Skin of body (tissue), 2 donors: ENCODE measurements around the gene RPS6KA2. TPM values are rescaled to one million over a fixed set of nuclear protein-coding genes. Genes with fewer than 3 reads are reported as not detected.
"Not testable (repeated sequence)": the region's sequence is repeated elsewhere in the genome, so short reads cannot be mapped to it uniquely, and the experiment has no call there.

Source experiments
- DNase-seq: peaks from one replicate; lab custom pipeline; 2025; lab: John Stamatoyannopoulos, UW
- total RNA-seq: library from RNA; depleted of rRNA; stranded (reverse); fragments of >200 nt; gene quantifications from one replicate; pipeline ENCODE4 v1.2.3, GENCODE V29; 2014

The RPS6KA2 gene
- total RNA-seq, 1 donor from 2014 or later = 11.7 TPM

GRCh38 chr6:166411271-166411670 is 215.8 kb downstream of the RPS6KA2 start:
- no peak for DNase-seq

GRCh38 chr6:166410426-166410935 is 216.6 kb downstream of the RPS6KA2 start:
- DNase-seq = no peak

- no peak for DNase-seq
Observed at GRCh38 chr6:166408936-166409755, 217.9 kb downstream of the RPS6KA2 start.

DNA sequence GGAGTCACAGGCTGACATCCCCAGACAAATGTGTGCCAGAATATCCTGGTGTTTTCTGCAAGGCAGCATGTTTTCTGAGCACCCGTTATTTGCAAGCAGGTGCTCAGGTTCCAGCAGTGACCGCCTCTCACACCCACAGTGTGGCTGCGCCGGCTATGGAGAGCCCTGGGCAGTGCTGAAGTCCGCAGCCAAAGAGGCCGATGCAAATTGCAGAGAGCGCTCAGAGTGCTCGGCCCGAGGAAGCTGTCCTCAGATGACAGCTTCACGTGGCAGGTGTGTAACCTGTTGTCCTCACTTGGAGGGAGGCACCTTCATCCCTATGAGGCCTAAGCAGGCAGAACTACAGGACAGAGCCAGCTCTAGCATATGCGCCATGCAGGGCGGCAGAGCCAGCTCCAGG is 220.9 kb downstream of the RPS6KA2 start:
- no peak for DNase-seq

- no peak for DNase-seq
Observed at GRCh38 chr6:166405386-166405785, 221.7 kb downstream of the RPS6KA2 start.

- no peak for DNase-seq
Observed at GRCh38 chr6:166402582-166403277, 224.3 kb downstream of the RPS6KA2 start.

- DNase-seq = peak; percentile 37
Observed at GRCh38 chr6:166400649-166401250, 226.3 kb downstream of the RPS6KA2 start.

GRCh38 chr6:166400181-166400580 is 226.9 kb downstream of the RPS6KA2 start:
- DNase-seq = no peak

DNA sequence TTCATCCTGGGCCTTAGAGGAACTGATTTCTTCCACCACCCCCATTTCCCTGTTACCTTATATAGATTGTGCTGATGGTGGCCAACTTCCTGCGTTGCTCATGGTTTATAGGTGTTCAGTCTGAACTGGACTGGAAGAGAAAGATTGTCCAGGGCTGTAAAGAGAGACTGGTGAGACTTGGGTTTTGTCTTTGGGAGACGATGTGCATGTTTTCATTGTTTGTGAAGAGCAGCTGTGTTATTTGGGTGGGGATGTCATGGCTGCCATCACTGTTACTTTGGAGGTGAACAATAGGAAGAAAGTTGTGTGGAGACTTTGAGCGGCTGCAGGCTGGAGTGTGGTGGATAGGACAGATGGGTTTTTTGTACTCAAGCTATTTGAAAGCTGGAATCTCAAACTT is 228.7 kb downstream of the RPS6KA2 start:
- DNase-seq = no peak

DNA sequence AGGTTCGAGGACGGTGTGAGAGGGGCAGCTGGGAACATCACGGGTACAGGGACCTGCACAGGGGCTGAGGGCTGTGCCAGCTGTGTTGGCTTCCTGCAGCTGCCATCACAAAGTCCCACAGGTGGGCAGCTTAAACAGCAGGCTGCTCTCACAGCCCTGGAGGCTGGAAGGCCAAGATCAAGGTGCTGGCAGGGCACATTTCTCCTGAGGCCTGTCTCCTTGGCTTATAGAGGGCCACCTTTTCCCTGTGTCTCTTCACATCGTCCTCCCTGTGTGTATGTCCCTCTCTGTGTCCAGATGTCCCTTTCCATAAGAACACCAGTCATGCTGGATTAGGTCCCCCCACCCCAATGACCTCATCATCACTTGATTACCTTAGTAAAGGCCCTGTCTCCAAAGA is 229.2 kb downstream of the RPS6KA2 start:
- no peak for DNase-seq

GRCh38 chr6:166395778-166396177 is 231.3 kb downstream of the RPS6KA2 start:
- no peak for DNase-seq

DNA sequence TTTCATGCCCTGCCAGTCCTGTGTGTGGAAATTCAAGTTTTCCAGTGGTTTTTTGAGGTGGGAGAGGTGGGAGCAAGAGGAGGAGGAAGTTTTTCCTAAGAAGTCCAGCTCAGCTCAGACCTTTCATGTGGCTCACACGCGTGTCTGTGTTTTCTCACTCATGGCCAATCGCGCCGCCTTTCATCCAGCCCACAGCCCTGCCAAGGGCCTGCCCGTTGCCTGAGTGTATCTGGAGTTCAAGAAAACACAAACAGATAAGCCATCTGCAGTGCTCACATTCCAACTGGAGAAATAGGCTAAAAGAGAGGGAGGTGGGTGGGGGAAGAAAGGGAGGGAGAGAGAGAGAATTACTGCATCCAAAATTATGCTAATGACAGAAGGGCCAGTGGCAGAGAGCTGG is 231.7 kb downstream of the RPS6KA2 start:
- DNase-seq = no peak

GRCh38 chr6:166394036-166394892 is 232.8 kb downstream of the RPS6KA2 start:
- DNase-seq = no peak

- DNase-seq = no peak
Observed at GRCh38 chr6:166393535-166393823, 233.6 kb downstream of the RPS6KA2 start.

DNA sequence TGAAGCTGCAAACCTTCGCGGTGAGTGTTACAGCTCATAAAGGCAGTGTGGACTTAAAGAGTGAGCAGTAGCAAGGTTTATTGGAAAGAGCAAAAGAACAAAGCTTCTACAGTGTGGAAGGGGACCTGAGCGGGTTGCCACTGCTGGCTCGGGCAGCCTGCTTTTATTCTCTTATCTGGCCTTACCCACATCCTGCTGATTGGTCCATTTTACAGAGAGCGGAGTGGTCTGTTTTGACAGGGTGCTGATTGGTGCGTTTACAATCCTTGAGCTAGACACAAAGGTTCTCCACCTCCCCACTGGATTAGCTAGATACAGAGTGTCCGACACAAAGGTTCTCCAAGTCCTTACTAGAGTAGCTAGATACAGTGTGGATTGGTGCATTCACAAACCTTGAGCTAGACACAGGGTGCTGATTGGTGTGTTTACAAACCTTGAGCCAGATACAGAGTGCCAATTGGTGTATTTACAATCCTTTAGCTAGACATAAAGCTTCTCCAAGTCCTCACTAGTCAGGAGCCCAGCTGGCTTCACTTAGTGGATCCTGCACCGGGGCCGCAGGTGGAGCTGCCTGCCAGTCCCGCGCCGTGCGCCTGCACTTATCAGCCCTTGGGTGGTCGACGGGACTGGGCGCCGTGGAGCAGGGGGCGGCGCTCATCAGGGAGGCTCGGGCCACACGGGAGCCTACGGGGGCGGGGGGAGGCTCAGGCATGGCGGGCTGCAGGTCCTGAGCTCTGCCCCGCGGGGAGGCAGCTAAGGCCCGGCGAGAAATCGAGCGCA is 234.1 kb downstream of the RPS6KA2 start:
- not testable (repeated sequence) for DNase-seq

DNA sequence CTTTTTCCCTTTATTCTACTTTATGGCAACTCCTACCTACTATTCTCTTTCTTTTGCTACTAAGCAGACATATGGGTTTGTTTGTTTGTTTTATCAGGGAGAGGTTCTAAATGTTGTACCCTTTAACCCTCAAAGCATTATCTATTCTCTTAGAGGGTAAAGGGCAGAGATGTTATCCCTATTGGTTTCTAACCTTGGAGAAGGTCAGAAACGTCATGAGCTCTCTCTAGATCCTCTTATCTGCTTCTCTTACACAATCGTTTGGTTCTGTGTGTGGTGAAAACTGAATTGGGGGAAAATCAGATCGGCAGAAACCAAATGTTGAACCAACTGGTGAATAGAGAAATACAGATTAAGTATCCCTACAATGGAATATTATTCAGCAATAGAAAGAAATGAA is 237.9 kb downstream of the RPS6KA2 start:
- no peak for DNase-seq

DNA sequence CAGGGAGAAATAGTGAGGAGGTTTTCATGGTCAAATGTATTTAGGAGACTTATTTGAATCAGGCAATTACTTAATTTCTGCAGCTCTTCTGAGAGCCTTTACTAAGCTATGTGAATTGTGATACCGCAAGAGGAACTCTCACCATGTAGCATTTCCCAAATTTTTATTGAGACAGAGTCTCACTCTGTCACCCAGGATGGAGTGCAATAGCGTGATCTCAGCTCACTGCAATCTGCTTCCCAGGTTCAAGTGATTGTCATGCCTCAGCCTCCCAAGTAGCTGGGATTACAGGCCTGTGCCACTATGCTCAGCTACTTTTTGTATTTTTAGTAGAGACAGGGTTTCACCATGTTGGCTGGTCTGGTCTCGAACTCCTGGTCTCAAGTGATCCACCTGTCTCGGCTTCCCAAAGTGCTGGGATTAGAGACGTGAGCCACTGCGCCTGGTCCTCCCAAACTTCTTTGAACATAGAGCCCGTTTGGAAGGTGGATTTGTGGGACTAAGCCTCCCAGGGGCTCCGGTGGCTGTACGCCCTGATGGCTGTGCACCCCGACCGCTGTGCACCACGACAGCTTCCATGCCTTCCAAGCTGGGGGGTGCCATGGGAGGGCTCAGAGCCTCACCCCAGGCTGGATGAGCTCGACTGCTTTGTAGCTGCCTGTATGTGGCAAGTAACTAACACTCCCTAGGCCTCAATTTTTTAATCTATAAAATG is 238.6 kb downstream of the RPS6KA2 start:
- DNase-seq = no peak

GRCh38 chr6:166387642-166388289 is 239.3 kb downstream of the RPS6KA2 start:
- DNase-seq = no peak

DNA sequence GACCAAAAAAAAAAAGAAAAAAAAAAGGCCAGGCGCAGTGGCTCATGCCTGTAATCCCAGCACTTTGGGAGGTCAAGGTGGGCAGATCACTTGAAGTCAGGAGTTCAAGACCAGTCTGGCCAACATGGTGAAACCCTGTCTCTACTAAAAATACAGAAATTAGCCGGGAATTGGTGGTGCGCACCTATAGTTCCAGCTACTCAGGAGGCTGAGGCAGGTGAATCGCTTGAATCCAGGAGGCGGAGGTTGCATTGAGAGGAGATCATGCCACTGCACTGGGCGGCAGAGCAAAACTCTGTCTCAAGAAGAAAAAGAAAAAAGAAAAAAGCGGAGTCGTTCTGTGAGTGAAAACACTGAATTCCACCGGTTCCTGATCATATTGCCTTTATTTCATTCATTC is 240.0 kb downstream of the RPS6KA2 start:
- not testable (repeated sequence) for DNase-seq

DNA sequence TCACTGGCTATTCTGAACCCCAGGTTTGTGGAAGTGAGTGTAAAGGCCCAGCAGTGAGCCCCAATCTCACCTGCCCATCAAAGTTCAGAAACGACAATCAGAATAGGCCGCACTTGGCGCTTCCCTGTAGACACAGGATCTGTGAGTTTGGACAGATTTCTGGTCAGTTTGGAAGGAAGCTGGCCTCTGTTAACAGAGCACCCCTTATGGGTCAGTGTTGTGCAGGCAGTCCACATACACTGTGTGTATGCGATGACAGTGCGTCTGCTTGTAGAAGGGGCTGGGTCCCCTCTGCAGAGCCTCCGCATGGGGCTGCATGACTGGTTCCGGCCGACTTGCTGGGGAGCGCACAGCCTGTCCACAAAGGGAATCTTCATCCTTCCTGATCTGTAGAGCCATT is 240.9 kb downstream of the RPS6KA2 start:
- DNase-seq = no peak
